Neural crest cell (in vitro differentiated cells): ENCODE measurements around the gene DCUN1D3. TPM values are rescaled to one million over a fixed set of nuclear protein-coding genes. Genes with fewer than 3 reads are reported as not detected.

Experiments
- DNase-seq: peaks from one replicate; pipeline ENCODE4 v3.0.0; 2021; ENCODE audit warnings: low read depth, mixed read lengths, low spot score
- H3K27ac Mint-ChIP-seq: one replicate; pipeline ENCODE4 v1.8.0; 2021; ENCODE audit warnings: mild to moderate bottlenecking, mixed read lengths; ENCODE audit not compliant: unreplicated experiment
- H3K27me3 Mint-ChIP-seq: 2 replicates; pipeline ENCODE4 v1.8.0; 2021; ENCODE audit warnings: low read depth, mild to moderate bottlenecking, mixed read lengths
- H3K36me3 Mint-ChIP-seq: 2 replicates; pipeline ENCODE4 v1.8.0; 2021; ENCODE audit warnings: low read depth, mild to moderate bottlenecking, mixed read lengths
- H3K4me1 Mint-ChIP-seq: 2 replicates; pipeline ENCODE4 v1.8.0; 2021; ENCODE audit warnings: mixed read lengths
- H3K4me3 Mint-ChIP-seq: one replicate; pipeline ENCODE4 v1.8.0; 2021; ENCODE audit warnings: mild to moderate bottlenecking, mixed read lengths
- H3K9me3 Mint-ChIP-seq: 2 replicates; pipeline ENCODE4 v1.8.0; 2021; ENCODE audit warnings: mixed read lengths
- total RNA-seq: library from RNA; stranded (reverse); gene quantifications from 2 replicates; pipeline ENCODE4 v1.2.1, GENCODE V29; 2021
- TF ChIP-seq, protein P1 (sequence below): fragments of 200-600 bp; sonication (generic); conservative IDR thresholded peaks from 2 replicates; pipeline ENCODE4 v1.5.0; 2021; ENCODE audit warnings: antibody characterized with exemption, mild to moderate bottlenecking

DCUN1D3 gene
- total RNA-seq, 1 donor from 2014 or later = 13.5 TPM

DNA sequence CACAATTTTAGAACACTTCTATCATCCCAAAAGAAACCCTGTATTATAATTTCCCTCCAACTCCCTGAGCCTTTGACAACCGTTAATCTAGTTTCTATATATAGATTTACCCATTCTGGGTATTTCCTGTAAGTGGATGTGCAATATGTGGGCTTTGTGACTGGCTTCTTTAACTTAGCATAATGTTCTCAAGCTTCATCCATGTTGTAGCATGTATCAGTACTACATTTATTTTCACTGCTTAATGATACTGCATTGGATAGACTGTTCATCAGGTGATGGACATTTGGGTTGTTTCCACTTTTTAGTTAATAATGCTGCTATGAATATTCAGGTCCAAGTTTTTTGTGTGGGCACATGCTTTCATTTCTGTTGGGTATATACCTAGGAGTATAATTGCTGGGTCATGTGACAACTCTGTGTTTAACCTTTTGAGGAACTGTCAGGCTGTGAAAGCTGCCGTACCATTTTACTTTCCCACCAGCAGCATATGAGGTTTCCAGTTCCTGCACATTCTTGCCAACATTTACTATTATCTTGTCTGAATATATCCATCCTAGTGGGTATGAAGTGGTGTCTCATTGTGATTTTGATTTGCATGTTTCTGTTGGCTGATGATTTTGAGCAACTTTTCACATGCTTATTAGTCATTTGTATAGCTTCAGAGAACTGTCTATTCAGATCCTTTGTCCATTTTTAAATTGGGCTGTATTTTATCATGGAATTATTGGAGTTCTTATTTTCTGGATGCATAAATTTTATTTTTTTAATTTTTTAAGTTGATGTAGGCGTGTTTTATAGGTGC, 77.4 kb downstream of the DCUN1D3 start:
- Mint-ChIP-seq H3K4me1 (no peaks in the 10 kb centered on the region), H3K27me3 (no peaks in the 10 kb centered on the region), H3K4me3 (no peak overlapping the region), H3K27ac (no peak overlapping the region), H3K36me3 (peaks cover 2% of the 10 kb centered on the region), H3K9me3 (no peaks in the 10 kb centered on the region)
- TF ChIP-seq, protein P1, sequence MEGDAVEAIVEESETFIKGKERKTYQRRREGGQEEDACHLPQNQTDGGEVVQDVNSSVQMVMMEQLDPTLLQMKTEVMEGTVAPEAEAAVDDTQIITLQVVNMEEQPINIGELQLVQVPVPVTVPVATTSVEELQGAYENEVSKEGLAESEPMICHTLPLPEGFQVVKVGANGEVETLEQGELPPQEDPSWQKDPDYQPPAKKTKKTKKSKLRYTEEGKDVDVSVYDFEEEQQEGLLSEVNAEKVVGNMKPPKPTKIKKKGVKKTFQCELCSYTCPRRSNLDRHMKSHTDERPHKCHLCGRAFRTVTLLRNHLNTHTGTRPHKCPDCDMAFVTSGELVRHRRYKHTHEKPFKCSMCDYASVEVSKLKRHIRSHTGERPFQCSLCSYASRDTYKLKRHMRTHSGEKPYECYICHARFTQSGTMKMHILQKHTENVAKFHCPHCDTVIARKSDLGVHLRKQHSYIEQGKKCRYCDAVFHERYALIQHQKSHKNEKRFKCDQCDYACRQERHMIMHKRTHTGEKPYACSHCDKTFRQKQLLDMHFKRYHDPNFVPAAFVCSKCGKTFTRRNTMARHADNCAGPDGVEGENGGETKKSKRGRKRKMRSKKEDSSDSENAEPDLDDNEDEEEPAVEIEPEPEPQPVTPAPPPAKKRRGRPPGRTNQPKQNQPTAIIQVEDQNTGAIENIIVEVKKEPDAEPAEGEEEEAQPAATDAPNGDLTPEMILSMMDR = no peak
- no peak for DNase-seq

DNA sequence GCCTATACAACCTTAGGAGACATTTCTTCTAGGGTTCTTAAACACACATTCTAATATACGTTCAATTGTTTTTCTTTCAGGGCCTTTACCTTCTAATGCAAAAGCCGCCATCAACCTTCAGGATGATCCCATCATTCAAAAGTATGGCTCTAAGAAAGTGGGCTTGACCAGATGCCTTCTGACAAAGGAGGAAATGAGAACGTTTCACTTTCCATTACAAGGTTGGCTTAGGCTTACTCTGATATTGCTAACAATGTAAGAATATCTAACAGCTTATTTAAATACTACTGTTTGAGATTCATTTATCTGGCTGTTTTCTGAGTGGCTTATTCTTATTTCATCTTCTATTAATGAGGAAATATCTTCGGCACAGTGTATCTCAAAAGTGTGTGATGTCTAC, 78.5 kb downstream of the DCUN1D3 start:
- no peaks in the 10 kb centered on the region for H3K4me1 Mint-ChIP-seq
- TF ChIP-seq, protein P1 = no peak
- no peak overlapping the region for H3K27ac Mint-ChIP-seq
- no peak for DNase-seq
- no peaks in the 10 kb centered on the region for H3K27me3 Mint-ChIP-seq
- peaks cover 2% of the 10 kb centered on the region for H3K36me3 Mint-ChIP-seq
- H3K4me3 Mint-ChIP-seq = no peak overlapping the region
- H3K9me3 Mint-ChIP-seq = no peaks in the 10 kb centered on the region

DNA sequence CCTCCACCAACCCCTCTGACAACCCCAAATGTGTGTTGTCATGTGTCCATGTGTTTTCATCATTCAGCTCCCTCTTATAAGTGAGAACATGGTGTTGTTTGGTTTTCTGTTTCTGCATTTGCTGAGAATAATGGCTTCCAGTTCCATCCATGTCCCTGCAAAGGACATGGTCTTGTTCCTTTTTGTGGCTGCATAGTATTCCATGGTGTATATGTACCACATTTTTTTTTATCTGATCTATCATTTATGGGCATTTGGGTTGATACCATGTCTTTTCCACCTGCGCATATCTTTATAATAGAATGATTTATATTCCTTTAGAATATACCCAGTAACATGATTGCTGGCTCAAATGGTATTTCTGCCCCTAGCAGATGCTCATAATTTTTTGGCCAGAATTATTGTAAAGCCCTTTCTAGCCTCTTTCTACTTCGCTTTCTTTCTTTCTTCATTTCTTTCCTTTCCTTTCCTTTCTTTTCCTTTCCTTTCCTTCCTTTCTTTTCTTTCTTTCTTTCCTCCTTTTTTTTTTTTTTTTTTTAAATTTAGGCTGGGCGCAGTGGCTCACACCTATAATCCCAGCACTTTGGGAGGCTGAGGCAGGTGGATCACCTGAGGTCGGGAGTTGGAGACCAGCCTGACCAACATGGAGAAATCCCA, 81.1 kb downstream of the DCUN1D3 start:
- no peak overlapping the region for H3K27ac Mint-ChIP-seq
- TF ChIP-seq, protein P1 = no peak
- H3K27me3 Mint-ChIP-seq = no peaks in the 10 kb centered on the region
- no peak for DNase-seq
- H3K4me3 Mint-ChIP-seq = no peak overlapping the region
- H3K4me1 Mint-ChIP-seq = no peaks in the 10 kb centered on the region
- H3K36me3 Mint-ChIP-seq = peaks cover 2% of the 10 kb centered on the region
- H3K9me3 Mint-ChIP-seq = no peaks in the 10 kb centered on the region

DNA sequence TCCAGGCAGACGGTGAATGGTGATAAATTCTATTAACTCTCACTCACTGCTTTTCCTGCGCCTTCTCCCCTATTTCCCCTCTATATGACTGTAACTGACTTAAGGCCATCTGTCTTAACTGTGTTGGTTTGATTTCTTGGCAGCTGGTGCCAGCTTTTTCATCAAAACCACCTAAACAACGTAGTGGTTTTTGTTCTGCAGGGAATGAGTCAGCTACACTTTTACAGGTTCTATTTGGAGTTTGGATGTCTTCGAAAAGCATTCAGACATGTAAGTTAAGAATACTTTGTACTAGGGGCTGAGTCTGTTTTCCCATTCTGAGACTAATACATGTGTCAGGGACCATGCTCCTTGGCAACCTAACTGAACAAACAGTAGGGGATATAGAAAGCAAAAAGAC, 85.4 kb downstream of the DCUN1D3 start:
- no peak overlapping the region for H3K4me3 Mint-ChIP-seq
- H3K4me1 Mint-ChIP-seq = no peaks in the 10 kb centered on the region
- H3K27me3 Mint-ChIP-seq = no peaks in the 10 kb centered on the region
- H3K27ac Mint-ChIP-seq = no peak overlapping the region
- no peaks in the 10 kb centered on the region for H3K9me3 Mint-ChIP-seq
- H3K36me3 Mint-ChIP-seq = no peaks in the 10 kb centered on the region
- TF ChIP-seq, protein P1 = no peak
- DNase-seq = no peak

DNA sequence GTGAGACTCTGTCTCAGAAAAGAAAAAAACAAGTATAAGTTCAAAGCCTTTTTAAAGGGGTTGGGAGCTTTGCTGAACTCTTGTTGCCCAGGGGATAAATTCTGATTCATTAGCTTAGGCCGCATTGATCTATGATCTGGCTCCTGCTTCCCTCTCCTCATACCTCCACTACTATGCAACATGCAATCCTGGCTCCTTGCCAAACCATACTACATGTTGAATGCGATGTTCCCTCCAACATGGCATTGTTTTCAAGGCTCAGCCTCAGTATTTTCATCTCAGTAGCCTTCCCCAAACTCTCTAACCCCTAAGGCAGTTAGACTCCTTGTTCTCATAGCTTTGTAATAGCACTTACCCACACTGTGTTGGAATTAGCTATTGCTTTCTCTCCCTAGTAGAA, 87.6 kb downstream of the DCUN1D3 start:
- Mint-ChIP-seq H3K9me3 (no peaks in the 10 kb centered on the region), H3K4me3 (no peak overlapping the region)

More for the DNA sequence above, 87.6 kb downstream of the DCUN1D3 start:
- Mint-ChIP-seq H3K4me1 (peaks cover 8% of the 10 kb centered on the region), H3K27me3 (no peaks in the 10 kb centered on the region), H3K27ac (no peak overlapping the region), H3K36me3 (no peaks in the 10 kb centered on the region)
- TF ChIP-seq, protein P1 = no peak
- DNase-seq = no peak
